GM19452 (cell line): ENCODE measurements around the gene PEX11B.

Experiments
- ATAC-seq: cut with Tn5 transposase; IDR thresholded peaks from one replicate; pipeline ENCODE4 v1.9.1; 2021; ENCODE audit not compliant: unreplicated experiment

Gene PEX11B

GRCh38 chr1:145908653-145909052 is 9.9 kb downstream of the PEX11B start:
- no peak for ATAC-seq

DNA sequence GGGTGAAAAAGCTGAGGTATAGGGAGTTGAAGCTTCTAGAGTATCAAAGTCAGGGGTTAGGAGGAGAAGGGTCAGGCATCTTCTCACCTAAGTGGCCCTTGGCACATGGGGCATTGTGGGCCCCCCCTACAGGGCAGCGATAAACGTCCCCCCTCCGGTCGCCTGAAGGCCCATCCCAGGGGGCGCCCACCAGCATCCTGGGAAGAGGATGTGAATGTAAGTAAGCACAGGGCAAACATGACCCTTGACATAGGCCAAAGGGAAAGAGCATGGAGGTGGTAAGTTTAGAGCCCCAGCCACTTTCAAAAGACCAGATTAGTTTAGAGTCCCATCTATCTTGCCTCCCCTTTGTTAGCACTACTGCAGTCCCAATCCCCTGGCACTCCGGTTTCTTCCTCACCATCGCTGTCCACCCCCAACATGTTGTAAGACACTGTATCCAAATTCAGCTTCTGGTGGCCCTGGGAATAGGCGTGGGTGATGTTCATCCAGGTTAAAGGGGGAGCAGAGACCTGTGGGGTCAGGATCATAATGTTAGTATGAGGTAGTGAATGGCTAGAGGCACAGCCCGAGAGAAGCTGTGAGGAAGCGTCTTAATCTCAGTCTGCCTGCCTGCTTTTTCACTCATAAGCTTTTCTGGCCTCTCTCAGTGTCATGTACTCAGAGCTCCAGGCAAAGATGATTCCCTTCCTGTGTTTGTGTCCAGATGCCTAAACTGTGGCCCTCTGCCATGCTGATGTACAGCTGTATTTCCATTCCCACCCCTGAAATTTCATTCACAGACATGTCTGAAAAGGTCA is 11.4 kb downstream of the PEX11B start:
- ATAC-seq, result no peak

- no peak for ATAC-seq
These were observed 17.1 kb downstream of the PEX11B start for GRCh38 chr1:145901312-145902021.

GRCh38 chr1:145898756-145899155 is 19.8 kb downstream of the PEX11B start:
- ATAC-seq, result no peak

- no peak for ATAC-seq
These were observed 20.5 kb downstream of the PEX11B start for GRCh38 chr1:145897969-145898368.

GRCh38 chr1:145895471-145895870 is 23.0 kb downstream of the PEX11B start:
- ATAC-seq, result no peak

- no peak for ATAC-seq
These were observed 25.0 kb downstream of the PEX11B start for GRCh38 chr1:145893306-145894055.

DNA sequence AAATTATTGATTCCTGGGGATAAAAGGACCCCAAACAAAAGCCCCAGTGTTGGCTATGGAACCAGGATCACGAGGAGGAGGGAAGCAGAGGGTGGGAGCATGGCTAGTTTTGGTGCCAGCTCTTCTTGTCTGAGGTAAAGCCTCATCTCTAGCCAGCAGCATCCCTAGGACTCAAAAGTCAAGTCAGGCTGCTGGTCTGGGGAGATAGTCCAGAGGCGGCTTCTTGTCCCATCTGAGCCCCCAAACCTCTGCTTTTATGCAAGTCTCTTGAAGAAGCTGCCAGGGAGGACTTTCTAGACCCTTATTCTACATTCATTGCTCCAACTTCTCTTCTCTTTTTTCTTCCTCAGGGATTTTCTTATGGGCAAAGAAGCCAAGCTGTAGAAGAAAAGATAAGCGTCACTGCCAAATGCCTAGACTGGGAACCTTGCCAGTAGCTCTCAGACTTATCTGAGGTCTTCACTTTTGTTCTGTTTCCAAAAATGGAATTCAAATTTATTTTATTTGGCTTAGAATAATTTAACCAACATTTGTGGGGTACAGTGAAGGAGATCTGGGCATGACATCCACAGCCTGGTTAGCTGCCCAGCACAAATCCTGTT is 25.9 kb downstream of the PEX11B start:
- no peak for ATAC-seq

- peak; percentile 55 for ATAC-seq
These were observed 26.7 kb downstream of the PEX11B start for GRCh38 chr1:145891587-145892485.

DNA sequence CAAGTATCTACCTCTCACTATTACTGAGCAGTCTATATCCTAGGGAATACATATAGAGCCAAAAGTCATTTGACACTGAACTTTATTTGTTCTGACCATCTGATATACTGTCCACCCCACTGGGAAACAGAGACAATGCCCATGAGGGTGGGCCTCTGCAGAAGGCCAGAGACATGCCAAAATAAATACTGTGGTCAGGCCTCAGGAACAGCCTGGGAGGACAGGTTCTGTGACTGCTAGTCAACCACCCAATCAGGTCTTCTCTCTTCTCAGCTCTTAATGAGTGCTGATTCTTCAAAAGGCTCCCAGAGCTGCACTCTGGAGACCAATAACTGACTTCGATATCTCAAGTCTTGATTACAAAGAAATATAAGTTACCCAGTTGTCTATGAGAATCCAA is 27.4 kb downstream of the PEX11B start:
- no peak for ATAC-seq

GRCh38 chr1:145889722-145890121 is 28.8 kb downstream of the PEX11B start:
- no peak for ATAC-seq

GRCh38 chr1:145887631-145888030 is 30.9 kb downstream of the PEX11B start:
- ATAC-seq, result no peak

DNA sequence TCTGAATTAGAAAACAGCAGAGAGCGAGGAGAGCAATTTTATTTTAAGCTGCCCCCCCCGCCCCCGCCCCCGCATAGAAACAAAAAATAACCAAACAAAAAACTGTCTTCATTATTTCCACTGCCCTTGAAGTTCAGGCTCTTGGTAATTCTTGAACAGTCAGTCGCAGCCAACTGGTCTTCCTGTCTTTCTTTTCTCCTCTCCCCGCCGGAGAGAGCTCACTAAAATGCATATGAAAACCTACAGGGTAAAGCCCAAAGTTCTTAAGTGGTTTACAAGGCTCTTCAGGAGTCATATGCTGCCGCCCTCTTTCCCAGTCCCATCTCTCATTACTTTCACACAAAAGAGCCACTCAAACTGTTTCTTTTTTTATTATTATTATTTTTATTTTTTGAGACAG is 31.7 kb downstream of the PEX11B start:
- ATAC-seq, result no peak

GRCh38 chr1:145886390-145886789 is 32.1 kb downstream of the PEX11B start:
- no peak for ATAC-seq

DNA sequence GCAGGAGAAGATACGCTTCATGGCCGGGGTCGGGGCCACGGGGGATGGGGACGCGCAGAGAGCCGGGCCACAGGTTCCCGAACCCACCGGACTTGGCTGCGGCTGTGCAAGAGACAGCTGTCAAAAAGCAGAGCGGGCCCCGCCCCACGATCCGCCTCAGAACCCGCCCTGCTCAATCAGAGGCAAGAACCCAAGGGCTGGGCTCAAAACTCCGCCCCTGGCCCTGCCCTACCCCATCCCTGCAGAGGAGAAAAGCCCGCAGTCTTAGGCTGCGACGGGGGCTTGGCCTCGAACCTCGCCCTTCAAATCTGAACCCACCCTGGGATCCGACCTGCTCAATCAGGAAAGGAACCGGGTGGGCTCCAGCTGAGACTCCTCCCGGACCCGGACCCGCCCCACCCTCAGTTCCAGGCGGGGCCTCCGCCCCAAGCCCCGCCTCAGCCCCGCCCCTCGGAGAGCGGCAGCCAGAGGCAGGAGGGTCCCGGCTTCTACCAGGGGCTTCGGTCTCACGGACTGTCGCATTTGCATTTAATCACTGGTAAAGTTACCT is 32.7 kb downstream of the PEX11B start, which contains the start of gene ANKRD35:
ANKRD35 (minus strand) TSS at position 129 of the 550 bp plus-strand sequence; CDS start at position 21, 108 bp downstream.
- peak; percentile 99 for ATAC-seq

DNA sequence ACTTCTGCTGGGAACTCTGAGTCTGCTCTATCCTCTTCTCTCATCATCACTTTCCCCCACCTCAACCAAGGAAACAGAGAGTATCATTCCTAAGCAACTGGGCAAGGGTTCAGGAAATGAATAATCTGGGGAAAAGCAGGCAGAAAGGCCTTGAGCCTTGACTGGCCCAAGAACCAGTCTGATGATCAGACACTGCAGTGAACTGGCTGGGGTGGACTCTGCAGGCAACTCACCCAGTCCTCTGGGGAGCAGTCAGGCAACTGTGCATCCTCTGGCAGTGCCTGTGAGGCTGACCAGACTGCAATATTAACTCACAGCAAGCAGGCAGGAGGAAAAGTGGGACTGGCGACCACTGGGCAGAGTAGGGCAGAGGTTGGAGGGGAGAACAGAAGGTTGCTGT is 33.8 kb downstream of the PEX11B start:
- ATAC-seq, result no peak

DNA sequence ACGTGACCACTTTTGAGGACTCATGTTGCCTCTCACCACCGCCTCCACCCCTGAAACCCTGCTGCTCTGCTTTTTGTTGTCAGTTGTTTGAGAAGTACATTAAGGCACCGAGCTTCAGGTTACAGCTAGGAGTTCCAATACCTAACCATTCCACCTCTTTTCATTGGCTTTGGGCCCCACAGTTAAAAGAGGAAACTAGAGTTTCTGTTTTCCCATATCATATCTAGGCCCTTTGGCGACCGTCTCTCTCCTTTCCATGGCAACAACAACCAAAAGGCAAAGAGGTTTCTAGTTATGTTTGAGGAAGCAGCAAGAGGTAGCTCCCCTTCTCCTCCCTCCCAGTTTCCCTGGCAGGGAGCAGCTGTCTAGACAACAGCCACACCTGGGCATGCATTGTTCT is 38.7 kb downstream of the PEX11B start:
- no peak for ATAC-seq

- no peak for ATAC-seq
These were observed 39.8 kb downstream of the PEX11B start for GRCh38 chr1:145878724-145879123.

GRCh38 chr1:145877923-145878486 is 40.5 kb downstream of the PEX11B start:
- ATAC-seq, result no peak

DNA sequence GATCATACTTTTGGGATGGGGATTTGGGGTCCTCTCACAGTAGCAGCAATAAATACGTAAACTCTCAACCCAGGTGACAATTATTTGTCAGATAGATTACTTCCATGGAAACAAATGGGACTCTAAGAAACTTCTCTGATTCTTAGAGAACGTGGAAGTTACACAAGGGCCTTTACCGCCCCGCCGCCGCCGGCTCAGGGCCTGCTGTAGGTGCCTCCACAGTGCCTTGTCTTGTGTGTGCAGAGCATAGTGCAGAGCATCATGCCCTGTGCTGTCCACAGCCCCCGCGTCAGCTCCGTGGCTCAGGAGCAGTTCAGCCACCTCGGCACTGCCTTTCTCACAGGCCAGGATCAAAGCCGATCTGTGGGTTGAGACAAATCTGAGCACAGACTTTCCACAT is 43.9 kb downstream of the PEX11B start:
- no peak for ATAC-seq
